Ishikawa (cell line): Measurements from ENCODE around the gene FMNL1.

Experiments used
- CEBPB ChIP-seq: IDR thresholded peaks from 2 replicates; pipeline ENCODE4 v1.6.1; 2012
- CREB1 ChIP-seq: IDR thresholded peaks from 2 replicates; pipeline ENCODE4 v1.6.1; 2012; ENCODE audit warnings: low read depth
- EGR1 ChIP-seq: IDR thresholded peaks from 2 replicates; pipeline ENCODE4 v1.6.1; 2012
- EP300 ChIP-seq: IDR thresholded peaks from 2 replicates; pipeline ENCODE4 v1.6.1; 2012; ENCODE audit warnings: borderline replicate concordance
- NFIC ChIP-seq: IDR thresholded peaks from 2 replicates; pipeline ENCODE4 v1.6.1; 2012
- RAD21 ChIP-seq: IDR thresholded peaks from 2 replicates; pipeline ENCODE4 v1.6.1; 2012; ENCODE audit warnings: low read depth
- TAF1 ChIP-seq: IDR thresholded peaks from 2 replicates; pipeline ENCODE4 v1.6.1; 2012; ENCODE audit warnings: low read depth, mild to moderate bottlenecking
- TCF12 ChIP-seq: IDR thresholded peaks from 2 replicates; pipeline ENCODE4 v1.6.1; 2012; ENCODE audit warnings: low read depth
- YY1 ChIP-seq: IDR thresholded peaks from 2 replicates; pipeline ENCODE4 v1.6.1; 2012; ENCODE audit warnings: low read depth
- ZBTB7A ChIP-seq: IDR thresholded peaks from 2 replicates; pipeline ENCODE4 v1.6.1; 2012; ENCODE audit warnings: low read depth
- TF ChIP-seq, protein P1 (sequence below): IDR thresholded peaks from 2 replicates; pipeline ENCODE4 v1.6.1; 2012; ENCODE audit warnings: low read depth, mild to moderate bottlenecking
- TF ChIP-seq, protein P2 (sequence below): IDR thresholded peaks from 2 replicates; pipeline ENCODE4 v1.6.1; 2012
- TF ChIP-seq, protein P3 (sequence below): IDR thresholded peaks from 2 replicates; pipeline ENCODE4 v1.6.1; 2012

DNA sequence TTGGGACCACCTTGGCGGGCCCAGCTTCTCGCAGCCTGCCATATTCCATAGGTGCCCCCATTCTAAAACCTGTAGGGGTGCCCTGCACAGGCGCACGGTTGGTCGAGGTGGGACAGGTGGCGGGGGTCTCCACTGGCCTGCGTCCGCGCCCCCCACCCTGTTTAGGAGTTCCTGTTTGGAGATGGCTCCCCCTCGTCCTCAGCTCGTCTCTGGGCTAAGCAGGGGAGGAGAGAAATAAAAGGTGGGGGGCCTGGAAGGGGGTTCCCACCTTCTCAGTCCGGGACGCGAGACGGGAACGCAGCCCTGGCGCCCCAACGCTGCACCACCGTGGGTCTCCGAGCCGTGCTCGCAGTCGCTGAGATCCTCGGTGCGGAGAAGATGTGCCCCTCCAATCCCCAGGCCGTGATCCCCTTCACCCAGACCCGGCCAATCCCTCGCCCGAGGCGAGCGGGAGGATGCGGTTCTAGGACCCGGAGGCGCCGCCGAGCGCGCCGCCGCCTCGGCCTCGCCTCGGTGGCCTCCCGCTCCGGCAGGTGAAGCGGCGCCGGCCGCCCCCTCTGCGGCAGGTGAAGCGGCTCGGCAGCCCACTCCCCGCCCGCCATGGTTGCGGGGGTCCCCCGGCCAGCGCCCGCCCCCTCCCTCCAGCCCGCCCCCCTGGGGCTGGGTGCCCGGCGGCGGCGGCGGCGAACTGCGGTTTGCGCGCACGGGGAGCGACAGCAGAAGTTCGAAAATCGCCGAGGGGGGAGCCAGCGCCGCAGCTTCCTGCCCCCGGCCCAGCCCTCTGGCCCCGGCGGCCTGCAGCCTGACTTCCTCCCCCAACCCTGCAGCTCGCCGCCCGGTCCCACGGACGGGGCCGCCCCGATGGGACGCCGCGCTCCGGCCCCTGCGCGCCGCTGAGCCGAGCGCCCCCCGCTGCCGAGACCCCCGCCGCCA is at the start of gene FMNL1:
- TF ChIP-seq, protein P1, sequence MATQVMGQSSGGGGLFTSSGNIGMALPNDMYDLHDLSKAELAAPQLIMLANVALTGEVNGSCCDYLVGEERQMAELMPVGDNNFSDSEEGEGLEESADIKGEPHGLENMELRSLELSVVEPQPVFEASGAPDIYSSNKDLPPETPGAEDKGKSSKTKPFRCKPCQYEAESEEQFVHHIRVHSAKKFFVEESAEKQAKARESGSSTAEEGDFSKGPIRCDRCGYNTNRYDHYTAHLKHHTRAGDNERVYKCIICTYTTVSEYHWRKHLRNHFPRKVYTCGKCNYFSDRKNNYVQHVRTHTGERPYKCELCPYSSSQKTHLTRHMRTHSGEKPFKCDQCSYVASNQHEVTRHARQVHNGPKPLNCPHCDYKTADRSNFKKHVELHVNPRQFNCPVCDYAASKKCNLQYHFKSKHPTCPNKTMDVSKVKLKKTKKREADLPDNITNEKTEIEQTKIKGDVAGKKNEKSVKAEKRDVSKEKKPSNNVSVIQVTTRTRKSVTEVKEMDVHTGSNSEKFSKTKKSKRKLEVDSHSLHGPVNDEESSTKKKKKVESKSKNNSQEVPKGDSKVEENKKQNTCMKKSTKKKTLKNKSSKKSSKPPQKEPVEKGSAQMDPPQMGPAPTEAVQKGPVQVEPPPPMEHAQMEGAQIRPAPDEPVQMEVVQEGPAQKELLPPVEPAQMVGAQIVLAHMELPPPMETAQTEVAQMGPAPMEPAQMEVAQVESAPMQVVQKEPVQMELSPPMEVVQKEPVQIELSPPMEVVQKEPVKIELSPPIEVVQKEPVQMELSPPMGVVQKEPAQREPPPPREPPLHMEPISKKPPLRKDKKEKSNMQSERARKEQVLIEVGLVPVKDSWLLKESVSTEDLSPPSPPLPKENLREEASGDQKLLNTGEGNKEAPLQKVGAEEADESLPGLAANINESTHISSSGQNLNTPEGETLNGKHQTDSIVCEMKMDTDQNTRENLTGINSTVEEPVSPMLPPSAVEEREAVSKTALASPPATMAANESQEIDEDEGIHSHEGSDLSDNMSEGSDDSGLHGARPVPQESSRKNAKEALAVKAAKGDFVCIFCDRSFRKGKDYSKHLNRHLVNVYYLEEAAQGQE = no peak
- TF ChIP-seq, protein P2, sequence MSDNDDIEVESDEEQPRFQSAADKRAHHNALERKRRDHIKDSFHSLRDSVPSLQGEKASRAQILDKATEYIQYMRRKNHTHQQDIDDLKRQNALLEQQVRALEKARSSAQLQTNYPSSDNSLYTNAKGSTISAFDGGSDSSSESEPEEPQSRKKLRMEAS = 0 out of 2 replicates have a peak, but pooled peaks have one; percentile 25
- TF ChIP-seq EGR1 = no peak
- no peak for TF ChIP-seq CREB1
- TF ChIP-seq YY1 = no peak
- TF ChIP-seq, protein P3, sequence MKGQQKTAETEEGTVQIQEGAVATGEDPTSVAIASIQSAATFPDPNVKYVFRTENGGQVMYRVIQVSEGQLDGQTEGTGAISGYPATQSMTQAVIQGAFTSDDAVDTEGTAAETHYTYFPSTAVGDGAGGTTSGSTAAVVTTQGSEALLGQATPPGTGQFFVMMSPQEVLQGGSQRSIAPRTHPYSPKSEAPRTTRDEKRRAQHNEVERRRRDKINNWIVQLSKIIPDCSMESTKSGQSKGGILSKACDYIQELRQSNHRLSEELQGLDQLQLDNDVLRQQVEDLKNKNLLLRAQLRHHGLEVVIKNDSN = no peak
- TF ChIP-seq NFIC = no peak
- TF ChIP-seq CEBPB = no peak
- no peak for TF ChIP-seq TAF1
- TF ChIP-seq TCF12 = no peak
- TF ChIP-seq RAD21 = no peak
- TF ChIP-seq EP300 = no peak
- no peak; the same call in none of the 2 replicates for TF ChIP-seq ZBTB7A
